ENCODE data around the gene GRIN2A.

GRIN2A gene

GRCh38 chr16:10181196-10182162 is 749 bp downstream of the GRIN2A start:
- peak; percentile 82 for DNase-seq

DNA sequence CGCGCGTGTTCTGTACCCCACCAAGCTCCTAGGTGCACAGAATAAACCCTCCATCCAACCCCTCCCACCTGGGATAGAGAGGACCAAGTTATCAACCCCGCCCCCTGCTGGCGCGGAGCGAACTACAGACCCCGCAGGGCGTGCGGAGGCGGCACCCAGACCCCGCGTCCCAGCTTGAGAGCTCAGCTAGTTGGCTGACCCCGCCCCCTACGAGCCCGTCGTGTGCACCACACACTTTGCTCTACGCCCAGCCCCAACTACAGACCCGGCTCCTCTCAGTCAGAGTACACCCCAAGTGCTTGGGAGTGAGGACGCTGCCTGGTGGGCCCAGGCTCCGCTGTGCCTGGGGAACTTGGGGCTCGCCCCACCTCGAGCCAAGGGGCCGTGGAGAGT is 1.5 kb downstream of the GRIN2A start:
- no peak for DNase-seq

- DNase-seq: no peak
These were observed 2.0 kb downstream of the GRIN2A start for GRCh38 chr16:10180042-10180770.

- no peak for DNase-seq
These were observed 3.7 kb downstream of the GRIN2A start for GRCh38 chr16:10178526-10178925.

- DNase-seq: no peak
These were observed 4.1 kb downstream of the GRIN2A start for GRCh38 chr16:10178080-10178479.

DNA sequence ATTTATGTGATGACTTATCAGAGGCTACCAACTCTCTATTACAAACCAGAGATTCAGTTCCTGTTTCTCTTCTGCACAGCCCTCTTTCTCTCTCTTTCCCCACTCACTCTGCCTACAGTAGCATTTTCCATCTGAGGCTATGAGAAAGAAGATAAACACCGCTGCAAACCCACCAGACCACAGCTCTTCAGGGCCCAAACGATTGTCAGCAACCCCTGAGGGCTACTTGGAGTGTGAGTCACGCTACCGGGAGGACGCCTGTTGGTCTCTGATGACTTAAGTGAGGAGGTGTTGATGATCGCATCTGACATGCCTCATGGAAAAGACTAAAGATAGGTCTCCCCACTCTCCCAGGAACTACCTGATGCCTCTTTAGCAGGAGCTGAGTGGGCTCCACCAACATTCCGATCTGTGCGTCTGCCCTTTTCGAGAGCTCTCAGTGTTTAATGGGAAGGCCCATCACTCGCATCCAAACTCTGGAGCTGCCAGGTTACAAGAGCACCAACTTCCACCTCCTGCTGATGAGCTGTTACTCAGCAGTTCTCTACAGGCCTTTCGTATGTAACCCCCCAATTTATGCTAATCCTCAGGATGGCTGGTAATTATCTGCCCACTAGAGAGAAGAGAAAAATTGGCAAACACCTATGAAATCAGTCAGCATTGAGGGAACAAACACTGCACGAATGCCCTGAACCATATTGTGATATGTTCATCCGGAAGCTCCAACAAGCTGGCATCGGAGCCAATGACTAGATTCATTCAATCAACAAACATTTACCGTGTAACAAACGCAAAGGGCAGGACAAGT is 9.2 kb downstream of the GRIN2A start:
- no peak for DNase-seq

DNA sequence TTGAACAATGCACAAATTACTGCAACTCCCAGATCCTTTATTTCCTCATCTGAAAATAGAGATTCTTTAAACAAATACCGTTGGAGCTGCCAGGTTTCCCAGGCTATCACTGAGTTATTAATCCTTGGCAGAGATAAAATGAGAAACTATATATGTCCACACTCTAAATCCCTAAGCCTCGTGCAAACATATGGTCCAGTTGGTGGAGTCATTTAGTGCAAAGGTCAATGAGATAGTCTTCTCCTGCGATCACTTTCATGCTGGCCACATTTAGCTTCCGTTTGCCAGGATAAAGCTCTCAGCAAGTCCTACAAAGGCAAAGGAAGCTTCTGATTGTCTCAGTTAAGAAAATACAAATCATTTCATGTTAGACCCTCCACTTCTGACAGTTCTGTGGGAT is 11.0 kb downstream of the GRIN2A start:
- DNase-seq: no peak

DNA sequence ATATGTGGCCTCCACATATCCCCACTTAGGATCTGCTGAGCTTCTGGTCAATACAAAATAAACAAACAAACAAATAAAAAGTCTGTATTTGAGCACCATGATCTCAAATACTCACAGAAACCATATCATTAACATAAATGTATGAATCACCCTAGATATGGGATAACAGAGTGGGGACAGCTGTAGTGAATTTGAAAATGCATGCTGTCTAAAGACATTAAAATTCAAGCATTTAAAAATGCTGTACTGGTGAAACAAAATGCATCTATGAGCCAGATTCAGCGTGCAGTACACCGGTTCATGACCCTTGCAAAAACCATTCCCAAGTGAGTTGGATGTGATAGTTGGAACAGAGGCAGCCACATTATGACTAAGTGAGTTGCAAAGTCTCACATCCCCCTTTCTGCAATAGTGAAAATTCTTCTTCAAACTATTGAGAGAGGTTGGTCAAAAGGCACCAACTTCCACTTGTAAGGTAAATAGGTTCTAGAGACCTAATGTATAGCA is 12.3 kb downstream of the GRIN2A start:
- no peak for DNase-seq

DNA sequence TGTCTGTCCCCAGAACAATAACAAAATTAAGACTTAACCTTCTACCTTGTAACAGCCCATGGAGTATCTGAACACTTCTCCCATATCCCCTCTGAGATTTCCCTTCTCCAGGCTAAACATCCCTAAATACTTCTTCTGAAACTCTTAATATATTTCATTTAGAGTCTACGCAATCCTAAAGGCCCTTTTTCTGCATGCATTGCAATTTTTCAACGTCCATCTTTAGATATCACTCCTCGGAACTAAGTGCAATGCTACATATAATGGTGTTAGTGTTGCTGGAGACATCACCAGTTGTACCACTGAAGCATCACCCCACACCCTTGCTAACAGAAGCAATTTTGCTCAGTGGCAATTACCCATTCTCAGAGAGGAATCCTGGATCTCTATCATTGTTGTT is 13.2 kb downstream of the GRIN2A start:
- DNase-seq: no peak

DNA sequence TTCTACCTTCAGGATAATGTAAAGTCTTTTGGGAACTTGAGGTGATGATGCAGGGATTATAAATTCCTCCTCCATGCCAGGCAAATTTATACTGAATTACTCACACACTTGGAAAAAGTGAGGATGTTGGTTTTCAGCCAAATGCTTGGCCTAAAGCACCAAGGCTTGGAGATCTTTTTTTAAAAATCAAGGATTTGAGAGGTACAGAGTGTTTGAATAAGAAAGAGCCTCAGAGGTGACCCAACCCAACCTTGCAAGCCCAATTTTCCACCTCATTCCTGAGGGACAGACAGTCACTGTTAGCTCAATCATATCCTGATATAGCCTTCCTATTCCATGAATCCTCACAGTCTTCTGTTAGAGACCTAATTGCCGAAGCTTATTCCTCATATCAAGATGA is 14.0 kb downstream of the GRIN2A start:
- no peak for DNase-seq

GRCh38 chr16:10165643-10166042 is 16.6 kb downstream of the GRIN2A start:
- DNase-seq: no peak

GRCh38 chr16:10162981-10163380 is 19.2 kb downstream of the GRIN2A start:
- no peak for DNase-seq

DNA sequence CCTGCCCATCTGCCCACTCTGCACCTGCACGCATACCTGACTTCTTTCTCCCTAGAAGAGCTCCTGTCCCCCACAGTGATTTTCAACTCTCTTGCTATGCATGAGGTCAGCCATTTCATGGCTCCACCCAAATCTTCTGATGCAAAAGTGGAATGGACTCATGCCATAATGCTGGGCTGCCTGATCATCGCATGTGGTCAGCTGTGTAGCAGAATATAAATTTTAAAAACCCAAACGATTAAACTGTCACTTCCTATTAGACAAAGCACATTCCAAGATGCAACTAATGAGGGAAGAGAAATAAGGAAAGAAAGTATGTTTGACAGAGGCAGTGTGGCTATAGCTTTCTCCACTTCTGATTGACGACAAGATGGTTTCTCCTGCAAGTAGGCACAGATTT is 26.1 kb downstream of the GRIN2A start:
- no peak for DNase-seq

DNA sequence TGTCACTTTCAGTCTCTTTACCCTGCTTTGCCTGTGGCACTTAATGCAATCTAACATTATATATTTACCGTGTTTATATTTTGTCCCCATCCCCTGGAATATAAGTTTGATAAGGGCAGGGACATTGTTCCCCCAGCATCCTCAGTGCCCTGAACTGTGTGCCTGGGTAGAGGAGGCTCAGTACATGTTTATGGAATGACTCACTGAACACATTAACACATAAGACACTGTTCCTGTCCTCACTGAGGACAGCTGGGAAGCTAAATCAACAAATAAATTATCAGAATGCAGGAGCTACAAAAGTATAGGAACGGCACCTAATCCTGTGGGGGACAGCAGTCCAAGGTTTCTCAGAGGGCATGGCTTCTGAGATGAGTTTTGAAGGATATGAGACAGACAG is 27.8 kb downstream of the GRIN2A start:
- no peak for DNase-seq

- no peak for DNase-seq
These were observed 28.2 kb downstream of the GRIN2A start for GRCh38 chr16:10153985-10154384.

DNA sequence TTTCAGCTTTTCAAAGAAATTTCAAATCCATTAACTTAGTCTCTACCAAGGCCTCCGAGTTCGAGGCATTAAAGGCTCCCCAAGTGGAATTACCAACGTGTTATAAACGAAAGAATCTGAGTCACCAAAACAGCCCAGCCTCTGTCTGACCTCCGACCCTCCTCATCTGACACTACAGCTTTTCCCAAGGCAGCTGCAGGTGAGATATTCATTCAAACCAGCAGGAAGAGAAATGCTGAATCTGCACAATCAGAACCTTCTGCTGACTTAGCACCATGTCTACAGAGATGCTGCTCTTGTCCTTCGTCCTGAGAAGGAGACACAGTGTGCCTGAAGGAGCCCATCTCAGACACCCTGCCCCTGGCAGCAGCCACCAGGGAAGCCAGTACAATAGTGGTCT is 30.5 kb downstream of the GRIN2A start:
- no peak for DNase-seq

DNA sequence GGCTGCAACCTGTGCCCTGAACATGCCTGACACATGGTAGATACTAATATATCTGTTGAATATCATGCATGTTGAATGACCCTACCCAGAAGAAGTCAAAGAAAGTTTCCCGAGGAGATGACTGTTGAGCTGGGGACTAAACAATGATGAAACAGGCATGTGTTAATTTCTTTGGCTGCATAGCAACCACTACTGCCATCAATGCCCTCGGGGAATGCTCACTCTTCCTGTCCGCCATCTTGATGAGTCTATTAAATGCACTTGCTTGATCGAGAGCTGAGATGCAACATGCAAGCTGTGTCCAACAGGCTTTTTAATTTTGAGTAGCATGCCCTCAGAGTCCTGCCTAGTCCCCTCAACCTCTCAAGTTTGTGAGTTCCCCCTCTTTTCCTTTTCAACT is 31.3 kb downstream of the GRIN2A start:
- no peak for DNase-seq

DNA sequence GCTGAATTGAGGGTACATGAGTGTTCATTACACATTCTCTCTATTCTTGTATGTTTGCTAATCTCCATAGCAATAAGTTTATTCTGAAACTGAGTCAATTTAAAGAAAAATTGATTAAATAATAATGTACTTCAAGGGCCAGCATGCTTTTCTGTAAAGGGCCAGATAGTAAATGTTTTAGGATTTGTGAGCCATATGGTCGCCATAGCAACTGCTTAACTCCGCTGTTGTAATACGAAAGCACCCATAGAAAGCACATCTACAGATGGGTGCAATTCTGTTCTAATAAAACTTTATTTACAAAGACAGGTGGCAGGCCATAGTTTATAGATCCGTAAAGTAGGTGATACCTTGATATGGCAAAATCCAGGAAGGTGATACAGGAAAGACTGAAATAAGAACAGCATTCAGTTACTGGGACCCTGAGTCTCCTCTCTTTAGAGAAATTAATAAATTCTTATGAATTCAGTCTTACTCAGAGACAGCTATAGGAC is 36.6 kb downstream of the GRIN2A start:
- DNase-seq: no peak

- DNase-seq: no peak
These were observed 40.6 kb downstream of the GRIN2A start for GRCh38 chr16:10141671-10142070.

GRCh38 chr16:10138881-10139280 is 43.3 kb downstream of the GRIN2A start:
- DNase-seq: no peak

DNA sequence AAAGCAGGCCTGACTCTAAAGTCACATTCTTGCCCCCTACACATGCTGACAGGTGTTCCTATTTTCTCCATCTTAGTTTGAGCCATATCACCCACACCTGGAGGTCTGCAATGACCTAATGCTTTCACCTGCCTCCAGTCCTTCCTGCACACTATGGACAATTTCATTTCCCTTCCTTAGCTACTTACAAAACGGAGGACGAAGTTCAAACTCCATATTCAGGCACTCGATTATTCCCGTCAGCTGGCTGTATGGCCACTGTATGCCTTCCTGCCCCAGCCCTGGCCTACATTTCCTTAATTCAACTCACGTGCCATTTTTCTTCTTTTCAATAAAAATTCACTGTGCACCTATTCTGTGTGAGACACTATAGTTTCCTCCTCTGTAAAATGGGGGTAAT is 44.9 kb downstream of the GRIN2A start:
- DNase-seq: no peak

DNA sequence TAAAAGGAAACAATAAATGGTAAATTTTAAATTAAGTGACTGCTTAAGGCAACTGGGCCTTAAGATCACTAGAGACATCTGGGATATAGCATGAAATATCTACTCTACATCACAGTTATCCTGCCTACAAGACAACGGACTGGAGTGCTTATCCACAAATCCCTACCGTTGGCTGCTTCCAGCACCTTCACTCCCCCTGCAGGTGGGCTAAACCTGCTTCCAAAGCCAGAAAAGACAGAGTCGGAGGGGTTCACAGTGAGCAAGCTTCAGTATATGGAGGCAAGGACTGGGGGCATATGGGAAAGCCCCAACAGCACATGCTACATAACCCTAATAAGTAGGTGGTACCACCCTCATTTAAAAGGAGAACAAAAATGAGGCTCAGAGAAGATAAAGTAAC is 45.3 kb downstream of the GRIN2A start:
- DNase-seq: no peak

- no peak for DNase-seq
These were observed 51.7 kb downstream of the GRIN2A start for GRCh38 chr16:10130538-10130937.

All from right forelimb (tissue), 1 donor.